ENCODE results near the gene TXNRD2.

- TF ChIP-seq, protein P1, sequence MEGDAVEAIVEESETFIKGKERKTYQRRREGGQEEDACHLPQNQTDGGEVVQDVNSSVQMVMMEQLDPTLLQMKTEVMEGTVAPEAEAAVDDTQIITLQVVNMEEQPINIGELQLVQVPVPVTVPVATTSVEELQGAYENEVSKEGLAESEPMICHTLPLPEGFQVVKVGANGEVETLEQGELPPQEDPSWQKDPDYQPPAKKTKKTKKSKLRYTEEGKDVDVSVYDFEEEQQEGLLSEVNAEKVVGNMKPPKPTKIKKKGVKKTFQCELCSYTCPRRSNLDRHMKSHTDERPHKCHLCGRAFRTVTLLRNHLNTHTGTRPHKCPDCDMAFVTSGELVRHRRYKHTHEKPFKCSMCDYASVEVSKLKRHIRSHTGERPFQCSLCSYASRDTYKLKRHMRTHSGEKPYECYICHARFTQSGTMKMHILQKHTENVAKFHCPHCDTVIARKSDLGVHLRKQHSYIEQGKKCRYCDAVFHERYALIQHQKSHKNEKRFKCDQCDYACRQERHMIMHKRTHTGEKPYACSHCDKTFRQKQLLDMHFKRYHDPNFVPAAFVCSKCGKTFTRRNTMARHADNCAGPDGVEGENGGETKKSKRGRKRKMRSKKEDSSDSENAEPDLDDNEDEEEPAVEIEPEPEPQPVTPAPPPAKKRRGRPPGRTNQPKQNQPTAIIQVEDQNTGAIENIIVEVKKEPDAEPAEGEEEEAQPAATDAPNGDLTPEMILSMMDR (IDR thresholded peaks at IDR 0.05): no peak
- no peak for TF ChIP-seq POLR2A (IDR thresholded peaks at IDR 0.05)
Measured at GRCh38 chr22:19989725-19990067, 48.1 kb upstream of the TXNRD2 start.

Data from thyroid gland (tissue), 4 donors.